SK-N-SH (cell line): ENCODE measurements around the gene IL1R2. TPM values are rescaled to one million over a fixed set of nuclear protein-coding genes. Genes with fewer than 3 reads are reported as not detected.

Experiments used
- CTCF ChIA-PET: fragments of 300-600, 350-600 bp; formaldehyde crosslinking; extraction: SDS; loops from one replicate; lab custom pipeline; 2021; lab: Yijun Ruan, JAX
- POLR2A ChIA-PET: fragments of 350-600 bp; sonication (Branson Sonifier 250); formaldehyde crosslinking; extraction: SDS; loops from one replicate; lab custom pipeline; 2020; ENCODE audit warnings: antibody characterized with exemption, inconsistent platforms; lab: Yijun Ruan, JAX
- DNase-seq: peaks from one replicate; pipeline ENCODE4 v3.0.0; 2012
- H2AFZ ChIP-seq: fragments of 200-600 bp; sonication (generic); 2 replicates; pipeline ENCODE4 v1.8.1; 2016; ENCODE audit warnings: antibody characterized with exemption, mild to moderate bottlenecking, low read depth
- H3F3A ChIP-seq: fragments of 200-600 bp; sonication (generic); replicated peaks from 2 replicates; pipeline ENCODE3; 2016; ENCODE audit warnings: antibody characterized with exemption, mild to moderate bottlenecking; ENCODE audit not compliant: insufficient read depth
- H3K27ac ChIP-seq, 2 experiments: fragments of 200-500 bp in 1 of 2; fragments of 200-600 bp in 1 of 2; sonication (Bioruptor generic) in 1 of 2; sonication (generic), shearing (Covaris generic) in 1 of 2; 2 replicates each; pipeline versions ENCODE4 v1.5.1 to v1.6.1; 2014 to 2016; ENCODE audit warnings: low read depth in 2 of 2, inconsistent platforms in 1 of 2, low read length in 1 of 2, mild to moderate bottlenecking in 1 of 2, mixed read lengths in 1 of 2
- H3K27me3 ChIP-seq: fragments of 200-600 bp; sonication (generic), shearing (Covaris generic); 2 replicates; pipeline ENCODE4 v1.6.1; 2016; ENCODE audit warnings: mixed run types; ENCODE audit not compliant: insufficient read depth
- H3K36me3 ChIP-seq, 2 experiments: fragments of 200-500 bp in 1 of 2; fragments of 200-600 bp in 1 of 2; sonication (Bioruptor generic) in 1 of 2; sonication (generic) in 1 of 2; replicated peaks in 1 of 2; 2 replicates each; pipeline versions ENCODE3 to v1.5.1; 2014 to 2016; ENCODE audit warnings: low read length in 1 of 2, mild to moderate bottlenecking in 1 of 2; ENCODE audit not compliant: insufficient read depth in 2 of 2, control insufficient read depth in 1 of 2
- H3K4me1 ChIP-seq, 2 experiments: fragments of 200-500 bp in 1 of 2; fragments of 200-600 bp in 1 of 2; sonication (Bioruptor generic) in 1 of 2; sonication (generic), shearing (Covaris generic) in 1 of 2; 2 replicates each; pipeline versions ENCODE4 v1.5.1 to v1.6.1; 2014 to 2016; ENCODE audit warnings: low read depth in 1 of 2, low read length in 1 of 2, mixed run types in 1 of 2; ENCODE audit not compliant: insufficient read depth in 2 of 2, control insufficient read depth in 1 of 2
- H3K4me2 ChIP-seq: fragments of 200-600 bp; sonication (generic), shearing (Covaris generic); 2 replicates; pipeline ENCODE4 v1.6.1; 2017; ENCODE audit warnings: mixed run types
- H3K4me3 ChIP-seq, 2 experiments: fragments of 200-500 bp in 1 of 2; fragments of 200-600 bp in 1 of 2; sonication (Bioruptor generic) in 1 of 2; sonication (generic), shearing (Covaris generic) in 1 of 2; 2 replicates each; pipeline versions ENCODE4 v1.5.1 to v1.8.1; 2014 to 2016; ENCODE audit warnings: low read depth in 2 of 2, inconsistent platforms in 1 of 2, low read length in 1 of 2, mild to moderate bottlenecking in 1 of 2, mixed read lengths in 1 of 2, moderate library complexity in 1 of 2
- H3K79me2 ChIP-seq: fragments of 200-600 bp; sonication (generic); 2 replicates; pipeline ENCODE4 v1.8.1; 2017; ENCODE audit warnings: mild to moderate bottlenecking; ENCODE audit not compliant: insufficient read depth
- H3K9ac ChIP-seq: fragments of 200-600 bp; sonication (generic); 2 replicates; pipeline ENCODE4 v1.6.1; 2017; ENCODE audit warnings: mixed run types
- H3K9me2 ChIP-seq: fragments of 200-600 bp; sonication (generic); 2 replicates; pipeline ENCODE4 v1.6.1; 2017; ENCODE audit warnings: mixed run types
- H3K9me3 ChIP-seq: fragments of 200-600 bp; sonication (generic); 2 replicates; pipeline ENCODE4 v1.6.1; 2017; ENCODE audit warnings: mixed run types, mild to moderate bottlenecking, moderate library complexity
- H4K20me1 ChIP-seq: fragments of 200-600 bp; sonication (generic); 2 replicates; pipeline ENCODE4 v1.6.1; 2017; ENCODE audit warnings: mild to moderate bottlenecking, mixed run types; ENCODE audit not compliant: insufficient read depth
- CHD2 ChIP-seq: fragments of 150-350 bp; IDR thresholded peaks from 2 replicates; pipeline ENCODE4 v1.6.1; 2018; ENCODE audit warnings: low read length; ENCODE audit not compliant: partially characterized antibody
- ELF1 ChIP-seq: IDR thresholded peaks from 2 replicates; pipeline ENCODE4 v1.4.0; 2012
- EZH2phosphoT487 ChIP-seq: fragments of 200-600 bp; sonication (generic); IDR thresholded peaks from 2 replicates; pipeline ENCODE4 v1.6.1; 2017; ENCODE audit warnings: low read depth, mixed run types, mild to moderate bottlenecking, antibody characterized with exemption, moderate library complexity, borderline replicate concordance
- FOSL2 ChIP-seq: IDR thresholded peaks from 2 replicates; pipeline ENCODE4 v1.4.0; 2012; ENCODE audit warnings: low read depth, mild to moderate bottlenecking, moderate library complexity, borderline replicate concordance
- FOXJ3 ChIP-seq: sonication (generic); formaldehyde crosslinking; IDR thresholded peaks from 2 replicates; pipeline ENCODE4 v1.5.1; 2020; ENCODE audit warnings: mild to moderate bottlenecking, missing genetic modification reagents
- FOXM1 ChIP-seq: IDR thresholded peaks from 2 replicates; pipeline ENCODE4 v1.4.0; 2012; ENCODE audit warnings: low read depth, mild to moderate bottlenecking
- GATA2 ChIP-seq: sonication (generic); formaldehyde crosslinking; IDR thresholded peaks from 2 replicates; pipeline ENCODE4 v1.5.0; 2020; ENCODE audit warnings: mild to moderate bottlenecking, missing genetic modification reagents
- JUND ChIP-seq: IDR thresholded peaks from 2 replicates; pipeline ENCODE4 v1.4.0; 2012
- RCOR1 ChIP-seq: fragments of 150-350 bp; IDR thresholded peaks from 2 replicates; pipeline ENCODE4 v1.6.1; 2017; ENCODE audit warnings: antibody characterized with exemption, low read length
- RFX5 ChIP-seq: IDR thresholded peaks from 2 replicates; pipeline ENCODE4 v1.6.1; 2012; ENCODE audit warnings: mild to moderate bottlenecking, improper control_type of control experiment, low read length
- SIN3A ChIP-seq: IDR thresholded peaks from 2 replicates; pipeline ENCODE4 v1.6.1; 2012; ENCODE audit warnings: low read depth, mild to moderate bottlenecking, low read length, moderate library complexity, borderline replicate concordance
- TAF1 ChIP-seq: IDR thresholded peaks from 2 replicates; pipeline ENCODE4 v1.6.1; 2012; ENCODE audit warnings: low read depth, mild to moderate bottlenecking, low read length, moderate library complexity, borderline replicate concordance
- USF1 ChIP-seq: IDR thresholded peaks from 2 replicates; pipeline ENCODE4 v1.4.0; 2012; ENCODE audit warnings: low read depth, borderline replicate concordance
- YY1 ChIP-seq: IDR thresholded peaks from 2 replicates; pipeline ENCODE4 v1.4.0; 2012; ENCODE audit warnings: low read depth, mild to moderate bottlenecking
- WGBS: methylation state at CpG from one replicate; pipeline ENCODE4 v1.1.6; 2017; ENCODE audit warnings: low lambda C conversion rate; 5-methylcytosine and 5-hydroxymethylcytosine counted together
- polyA plus RNA-seq, 3 experiments: library from polyadenylated mRNA; depleted of rRNA; stranded (reverse); fragments of >200 nt; gene quantifications; 2 replicates each; pipeline ENCODE4 v1.2.3, GENCODE V29; 2012
- TF ChIP-seq, protein P1 (sequence below): IDR thresholded peaks from 2 replicates; pipeline ENCODE4 v1.6.1; 2012; ENCODE audit warnings: mild to moderate bottlenecking, low read depth, low read length, moderate library complexity
- TF ChIP-seq, protein P2 (sequence below): IDR thresholded peaks from 2 replicates; pipeline ENCODE4; 2012

Gene IL1R2
- polyA plus RNA-seq, 1 of the 3 experiments (the other 2 are of a cell fraction), result 0.16 TPM

GRCh38 chr2:102001767-102002142 is 10.0 kb downstream of the IL1R2 start:
- H3K9me2 ChIP-seq, result no peaks in the 10 kb centered on the region
- 65% methylated on average over 4 of the region's 4 CpGs for WGBS
- H3K9me3 ChIP-seq, result no peaks in the 10 kb centered on the region
- H3K36me3 ChIP-seq, result no peaks in the 10 kb centered on the region
- no peak overlapping the region for H3K4me3 ChIP-seq
- no peak overlapping the region for H3K9ac ChIP-seq
- ChIA-PET POLR2A (no interaction called here), CTCF (interaction anchor here (0.7 to 0.8 kb wide), 2 partner anchors 18 to 239 kb away, joined by 3 to 4 read pairs; no protein-coding TSS in a partner anchor)
- peaks cover 24% of the 10 kb centered on the region; the same call in 1 of the 2 replicates for H3K27me3 ChIP-seq
- H2AFZ ChIP-seq, result no peak overlapping the region
- no peak overlapping the region for H3K4me2 ChIP-seq
- no peaks in the 10 kb centered on the region for H3F3A ChIP-seq
- no peaks in the 10 kb centered on the region for H4K20me1 ChIP-seq
- no peaks in the 10 kb centered on the region for H3K79me2 ChIP-seq
- no peaks in the 10 kb centered on the region for H3K4me1 ChIP-seq
- H3K27ac ChIP-seq, result no peak overlapping the region
- DNase-seq, result no peak
- TF ChIP-seq EZH2phosphoT487 (no peak), USF1 (no peak), YY1 (no peak), FOXJ3 (CRISPR knock-in tag) (no peak), JUND (no peak), TAF1 (no peak), CHD2 (no peak), ELF1 (no peak), FOSL2 (no peak), FOXM1 (no peak), RCOR1 (no peak), SIN3A (no peak), GATA2 (CRISPR knock-in tag) (no peak), RFX5 (no peak)
- TF ChIP-seq, protein P1, sequence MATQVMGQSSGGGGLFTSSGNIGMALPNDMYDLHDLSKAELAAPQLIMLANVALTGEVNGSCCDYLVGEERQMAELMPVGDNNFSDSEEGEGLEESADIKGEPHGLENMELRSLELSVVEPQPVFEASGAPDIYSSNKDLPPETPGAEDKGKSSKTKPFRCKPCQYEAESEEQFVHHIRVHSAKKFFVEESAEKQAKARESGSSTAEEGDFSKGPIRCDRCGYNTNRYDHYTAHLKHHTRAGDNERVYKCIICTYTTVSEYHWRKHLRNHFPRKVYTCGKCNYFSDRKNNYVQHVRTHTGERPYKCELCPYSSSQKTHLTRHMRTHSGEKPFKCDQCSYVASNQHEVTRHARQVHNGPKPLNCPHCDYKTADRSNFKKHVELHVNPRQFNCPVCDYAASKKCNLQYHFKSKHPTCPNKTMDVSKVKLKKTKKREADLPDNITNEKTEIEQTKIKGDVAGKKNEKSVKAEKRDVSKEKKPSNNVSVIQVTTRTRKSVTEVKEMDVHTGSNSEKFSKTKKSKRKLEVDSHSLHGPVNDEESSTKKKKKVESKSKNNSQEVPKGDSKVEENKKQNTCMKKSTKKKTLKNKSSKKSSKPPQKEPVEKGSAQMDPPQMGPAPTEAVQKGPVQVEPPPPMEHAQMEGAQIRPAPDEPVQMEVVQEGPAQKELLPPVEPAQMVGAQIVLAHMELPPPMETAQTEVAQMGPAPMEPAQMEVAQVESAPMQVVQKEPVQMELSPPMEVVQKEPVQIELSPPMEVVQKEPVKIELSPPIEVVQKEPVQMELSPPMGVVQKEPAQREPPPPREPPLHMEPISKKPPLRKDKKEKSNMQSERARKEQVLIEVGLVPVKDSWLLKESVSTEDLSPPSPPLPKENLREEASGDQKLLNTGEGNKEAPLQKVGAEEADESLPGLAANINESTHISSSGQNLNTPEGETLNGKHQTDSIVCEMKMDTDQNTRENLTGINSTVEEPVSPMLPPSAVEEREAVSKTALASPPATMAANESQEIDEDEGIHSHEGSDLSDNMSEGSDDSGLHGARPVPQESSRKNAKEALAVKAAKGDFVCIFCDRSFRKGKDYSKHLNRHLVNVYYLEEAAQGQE, result no peak
- TF ChIP-seq, protein P2, sequence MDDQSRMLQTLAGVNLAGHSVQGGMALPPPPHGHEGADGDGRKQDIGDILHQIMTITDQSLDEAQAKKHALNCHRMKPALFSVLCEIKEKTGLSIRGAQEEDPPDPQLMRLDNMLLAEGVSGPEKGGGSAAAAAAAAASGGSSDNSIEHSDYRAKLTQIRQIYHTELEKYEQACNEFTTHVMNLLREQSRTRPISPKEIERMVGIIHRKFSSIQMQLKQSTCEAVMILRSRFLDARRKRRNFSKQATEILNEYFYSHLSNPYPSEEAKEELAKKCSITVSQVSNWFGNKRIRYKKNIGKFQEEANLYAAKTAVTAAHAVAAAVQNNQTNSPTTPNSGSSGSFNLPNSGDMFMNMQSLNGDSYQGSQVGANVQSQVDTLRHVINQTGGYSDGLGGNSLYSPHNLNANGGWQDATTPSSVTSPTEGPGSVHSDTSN, result no peak
